ENCODE measurements around the gene DNM1. TPM values are rescaled to one million over a fixed set of nuclear protein-coding genes. Genes with fewer than 3 reads are reported as not detected.
A peak's percentile ranks its signal among the peaks of the same experiment; 100 is the strongest.

The DNM1 gene
- total RNA-seq, 4 donors from 2014 or later = 14.5 to 85.8 (median 54.4) TPM

- H3K36me3 ChIP-seq = no peaks in the 10 kb centered on the region
- TF ChIP-seq POLR2A (IDR thresholded peaks at IDR 0.05) (no peak), CTCF (IDR thresholded peaks at IDR 0.05) (no peak)
- H3K4me1 ChIP-seq = peaks cover 0 to 14% (median 0%) of the 10 kb centered on the region in 4 donors
- H3K27me3 ChIP-seq = no peaks in the 10 kb centered on the region
- H3K27ac ChIP-seq = peak overlapping the region in 2 of 4 donors; percentile 64 to 78
- H3K9me3 ChIP-seq = no peaks in the 10 kb centered on the region
- DNase-seq = peak in 2 of 3 donors; percentile 73 to 74
- no peak overlapping the region for H3K4me3 ChIP-seq
Observed at GRCh38 chr9:128211186-128211980, 8.2 kb downstream of the DNM1 start.

- no peaks in the 10 kb centered on the region for H3K36me3 ChIP-seq
- no peaks in the 10 kb centered on the region for H3K9me3 ChIP-seq
- H3K4me3 ChIP-seq = no peak overlapping the region
- TF ChIP-seq POLR2A (IDR thresholded peaks at IDR 0.05) (no peak), CTCF (IDR thresholded peaks at IDR 0.05) (no peak)
- no peak for DNase-seq
- H3K27me3 ChIP-seq = no peaks in the 10 kb centered on the region
- H3K27ac ChIP-seq = peak overlapping the region in 2 of 4 donors; percentile 64 to 78
- peaks cover 0 to 8% (median 0%) of the 10 kb centered on the region in 4 donors for H3K4me1 ChIP-seq
Observed at GRCh38 chr9:128211981-128212281, 8.8 kb downstream of the DNM1 start.

GRCh38 chr9:128213746-128214497 is 10.7 kb downstream of the DNM1 start:
- H3K4me3 ChIP-seq = no peak overlapping the region
- H3K9me3 ChIP-seq = no peaks in the 10 kb centered on the region
- DNase-seq = no peak
- no peak for TF ChIP-seq CTCF (IDR thresholded peaks at IDR 0.05)
- no peak for TF ChIP-seq POLR2A (IDR thresholded peaks at IDR 0.05)
- no peaks in the 10 kb centered on the region for H3K36me3 ChIP-seq
- peaks cover 0 to 15% (median 0%) of the 10 kb centered on the region in 4 donors for H3K4me1 ChIP-seq
- H3K27me3 ChIP-seq = no peaks in the 10 kb centered on the region
- H3K27ac ChIP-seq = no peak overlapping the region

GRCh38 chr9:128214571-128215490 is 11.7 kb downstream of the DNM1 start:
- Histone ChIP-seq H3K9me3 (no peaks in the 10 kb centered on the region), H3K36me3 (no peaks in the 10 kb centered on the region), H3K27ac (peak overlapping the region; percentile 22 to 53 (median 30)), H3K27me3 (no peaks in the 10 kb centered on the region), H3K4me1 (peaks cover 0 to 15% (median 0%) of the 10 kb centered on the region in 4 donors), H3K4me3 (no peak overlapping the region)
- no peak for DNase-seq
- TF ChIP-seq POLR2A (IDR thresholded peaks at IDR 0.05) = no peak
- TF ChIP-seq CTCF (IDR thresholded peaks at IDR 0.05) = no peak
